IgD-negative memory B cell (primary cell): ENCODE results near the gene SLC10A7. TPM values are rescaled to one million over a fixed set of nuclear protein-coding genes. Genes with fewer than 3 reads are reported as not detected.
A peak's percentile ranks its signal among the peaks of the same experiment; 100 is the strongest.

Experiments
- H3K27ac Mint-ChIP-seq, 3 donors: one replicate each; pipeline ENCODE4 v1.8.0; 2020 to 2022; ENCODE audit warnings: mild to moderate bottlenecking in 3 of 3, mixed read lengths in 3 of 3, moderate library complexity in 1 of 3
- H3K27me3 Mint-ChIP-seq: one replicate; pipeline ENCODE4 v1.8.0; 2021; ENCODE audit warnings: mixed read lengths
- H3K36me3 Mint-ChIP-seq: one replicate; pipeline ENCODE4 v1.8.0; 2020; ENCODE audit warnings: mild to moderate bottlenecking, mixed read lengths
- H3K4me1 Mint-ChIP-seq, 3 donors: one replicate each; pipeline ENCODE4 v1.8.0; 2020 to 2022; ENCODE audit warnings: mixed read lengths in 3 of 3, mild to moderate bottlenecking in 1 of 3
- H3K4me3 Mint-ChIP-seq, 4 donors: one replicate each; pipeline ENCODE4 v1.8.0; 2020 to 2022; ENCODE audit warnings: mild to moderate bottlenecking in 4 of 4, mixed read lengths in 4 of 4, moderate library complexity in 3 of 4
- H3K9me3 Mint-ChIP-seq, 3 donors: one replicate each; pipeline ENCODE4 v1.8.0; 2020 to 2021; ENCODE audit warnings: mixed read lengths in 3 of 3, mild to moderate bottlenecking in 1 of 3
- polyA plus RNA-seq: library from polyadenylated mRNA; unstranded; fragments of 300-500 nt; fragmentation: Illumina TruSeq; gene quantifications from one replicate; pipeline ENCODE4 v1.2.3, GENCODE V29; 2021

Gene SLC10A7
- polyA plus RNA-seq, 1 donor from 2014 or later: 8.3 TPM

DNA sequence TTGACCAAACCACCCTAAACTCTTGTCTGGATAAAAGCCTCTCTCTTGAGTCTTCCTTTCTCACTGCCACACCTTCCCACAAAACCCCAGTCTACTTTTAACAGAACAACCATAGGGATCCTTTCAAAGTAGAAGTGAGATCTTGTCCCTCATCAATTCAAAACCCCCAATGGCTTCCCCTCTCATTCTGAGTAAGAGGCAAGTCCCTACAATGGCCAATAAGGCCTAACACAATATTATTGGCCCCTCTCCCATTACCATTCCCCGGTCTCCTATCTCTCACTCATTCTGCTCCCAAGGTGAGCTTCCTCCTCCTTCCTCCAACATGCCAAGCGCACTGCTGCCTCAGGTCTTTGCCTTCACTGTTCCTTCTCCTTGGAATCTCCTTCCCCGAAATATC is 250.3 kb downstream of the SLC10A7 start:
- Mint-ChIP-seq H3K4me3 (no peak overlapping the region), H3K36me3 (peaks cover 10% of the 10 kb centered on the region), H3K9me3 (no peaks in the 10 kb centered on the region), H3K27ac (no peak overlapping the region), H3K27me3 (no peaks in the 10 kb centered on the region), H3K4me1 (no peaks in the 10 kb centered on the region)

DNA sequence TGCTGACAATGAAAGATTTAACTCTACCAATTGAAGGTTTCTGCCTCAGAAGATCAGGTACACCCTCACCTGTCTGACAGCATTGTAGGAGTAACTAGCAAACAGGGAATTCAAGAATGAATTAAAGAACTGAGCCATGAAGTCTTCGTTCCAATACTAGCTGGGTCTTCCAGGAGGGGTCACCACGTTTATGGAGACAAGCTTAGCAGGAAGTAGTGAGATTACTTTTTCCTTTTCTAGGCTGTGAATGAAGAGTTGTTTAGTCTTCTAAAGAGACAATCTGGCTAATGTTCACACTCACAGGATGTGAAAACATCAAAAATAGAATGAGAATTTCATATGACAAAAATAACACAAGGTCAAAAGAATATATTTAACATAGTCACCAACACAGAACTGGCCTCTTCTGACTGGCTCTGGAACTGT is 252.5 kb downstream of the SLC10A7 start:
- Mint-ChIP-seq H3K4me1 (no peaks in the 10 kb centered on the region), H3K4me3 (peak overlapping the region in 1 of 4 donors; percentile 28), H3K36me3 (peaks cover 10% of the 10 kb centered on the region), H3K27me3 (no peaks in the 10 kb centered on the region), H3K9me3 (no peaks in the 10 kb centered on the region), H3K27ac (peak overlapping the region in 1 of 3 donors; percentile 84)

DNA sequence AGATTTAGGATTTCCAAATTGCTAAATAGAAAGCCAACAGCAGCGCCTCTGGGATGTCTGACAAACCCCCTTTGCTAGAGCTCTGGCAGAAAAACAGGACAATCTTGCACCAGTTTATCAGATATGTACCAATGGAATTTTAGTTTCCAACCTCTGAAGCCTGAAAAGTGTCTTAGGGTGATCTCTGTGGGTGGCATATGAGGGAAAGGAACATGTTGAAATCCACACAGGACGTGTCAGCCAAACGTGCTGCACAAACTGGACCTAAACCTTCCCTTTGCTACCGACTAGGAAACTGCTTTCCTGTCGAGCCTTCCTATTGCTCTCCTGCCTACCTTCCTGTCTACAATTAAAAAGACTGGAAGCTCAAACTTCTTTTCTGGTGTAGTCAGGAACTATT is 253.9 kb downstream of the SLC10A7 start:
- H3K27me3 Mint-ChIP-seq: no peaks in the 10 kb centered on the region
- H3K4me1 Mint-ChIP-seq: no peaks in the 10 kb centered on the region
- H3K36me3 Mint-ChIP-seq: peaks cover 10% of the 10 kb centered on the region
- peak overlapping the region in 1 of 3 donors; percentile 13 for H3K27ac Mint-ChIP-seq
- no peak overlapping the region for H3K4me3 Mint-ChIP-seq
- no peaks in the 10 kb centered on the region for H3K9me3 Mint-ChIP-seq

DNA sequence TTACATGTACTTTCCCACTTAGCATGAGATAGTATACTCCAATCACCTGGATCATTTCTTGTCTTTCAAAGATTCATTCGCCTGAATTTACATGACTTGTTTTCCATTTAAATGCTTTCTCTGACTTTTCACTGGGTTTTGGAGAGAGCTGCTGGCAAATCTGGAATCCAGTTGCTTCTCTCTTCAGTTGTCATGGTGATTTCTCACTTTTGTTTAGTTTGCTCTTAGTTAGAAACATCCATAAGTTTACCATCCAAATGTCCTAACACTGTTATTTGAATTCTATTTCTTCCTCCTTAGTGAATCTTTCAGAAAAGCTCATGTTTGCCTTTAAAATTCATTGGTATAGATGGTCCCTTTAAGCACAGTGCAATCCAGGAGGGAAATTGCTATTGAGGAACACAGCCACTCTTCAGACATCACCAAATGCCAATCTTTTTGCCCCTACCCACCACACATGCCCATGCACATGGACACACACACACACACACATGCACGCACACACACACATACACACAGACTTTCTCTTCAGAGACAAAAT is 255.7 kb downstream of the SLC10A7 start:
- Mint-ChIP-seq H3K27ac (no peak overlapping the region), H3K27me3 (no peaks in the 10 kb centered on the region), H3K4me3 (no peak overlapping the region), H3K9me3 (no peaks in the 10 kb centered on the region), H3K36me3 (peaks cover 10% of the 10 kb centered on the region), H3K4me1 (peaks cover 0 to 2% (median 0%) of the 10 kb centered on the region in 3 donors)

DNA sequence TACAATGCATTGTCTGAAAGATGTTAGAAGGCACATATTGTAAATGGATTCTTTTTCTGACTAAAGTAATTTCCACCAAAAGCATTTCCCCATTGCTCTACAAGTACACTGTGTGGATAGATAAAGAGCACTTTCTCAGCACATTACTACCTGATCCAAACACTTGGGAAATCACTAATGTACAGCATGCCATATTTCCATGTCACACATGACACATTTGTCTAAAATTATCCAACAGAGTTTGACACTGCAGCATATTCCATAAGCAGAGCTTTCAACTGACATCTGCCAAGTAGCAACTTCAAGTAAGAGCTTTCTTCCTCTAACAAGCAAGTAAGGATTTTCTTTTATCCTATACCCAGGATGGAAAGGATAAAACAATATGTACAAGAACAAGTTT is 257.9 kb downstream of the SLC10A7 start:
- Mint-ChIP-seq H3K4me1 (peaks cover 0 to 2% (median 0%) of the 10 kb centered on the region in 3 donors), H3K4me3 (no peak overlapping the region), H3K27me3 (no peaks in the 10 kb centered on the region), H3K36me3 (peaks cover 8% of the 10 kb centered on the region), H3K27ac (no peak overlapping the region), H3K9me3 (no peaks in the 10 kb centered on the region)

DNA sequence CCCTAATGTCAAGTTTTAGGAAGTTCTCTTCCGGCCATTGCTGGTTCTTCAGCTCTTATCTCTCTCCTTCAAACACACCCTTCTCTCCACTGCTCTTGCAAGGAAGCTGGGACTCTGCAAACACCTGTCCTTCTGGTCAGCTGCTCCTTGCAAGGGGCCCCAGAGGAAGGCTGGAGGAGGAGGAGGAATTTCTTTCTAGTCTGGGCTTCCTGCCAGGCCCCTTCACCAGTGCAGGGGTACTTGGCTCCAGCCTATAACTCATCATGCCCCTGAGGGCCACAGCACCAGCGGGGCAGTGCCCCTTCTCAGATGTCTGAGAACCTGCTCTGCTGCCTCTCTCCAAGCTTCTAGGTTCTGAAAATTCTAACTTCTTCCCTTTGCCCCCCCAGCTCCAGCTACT is 260.7 kb downstream of the SLC10A7 start:
- H3K4me3 Mint-ChIP-seq: no peak overlapping the region
- H3K36me3 Mint-ChIP-seq: peaks cover 5% of the 10 kb centered on the region
- H3K9me3 Mint-ChIP-seq: no peaks in the 10 kb centered on the region
- no peaks in the 10 kb centered on the region for H3K27me3 Mint-ChIP-seq
- peaks cover 0 to 2% (median 0%) of the 10 kb centered on the region in 3 donors for H3K4me1 Mint-ChIP-seq
- peak overlapping the region in 1 of 3 donors; percentile 47 for H3K27ac Mint-ChIP-seq

DNA sequence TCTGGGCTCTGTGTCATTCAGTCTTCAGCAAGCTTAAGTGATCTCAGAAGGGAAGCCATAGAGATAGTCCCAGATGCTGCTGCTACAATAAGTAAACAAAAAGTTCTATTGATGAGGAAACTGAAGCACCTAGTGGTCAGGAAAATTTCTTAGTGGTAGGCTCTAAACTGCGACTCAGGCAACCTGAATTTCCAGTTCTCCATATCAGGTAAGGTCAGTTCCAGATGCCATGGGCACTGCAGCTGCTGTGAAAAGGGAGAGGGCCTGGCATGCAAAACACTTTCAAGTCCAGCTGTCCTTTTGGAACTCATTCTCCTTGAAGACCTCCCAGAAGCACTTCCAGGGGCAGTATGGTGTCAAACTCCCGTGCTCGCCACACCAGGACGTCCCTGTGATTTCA is 261.2 kb downstream of the SLC10A7 start:
- Mint-ChIP-seq H3K4me3 (no peak overlapping the region), H3K9me3 (no peaks in the 10 kb centered on the region), H3K27me3 (no peaks in the 10 kb centered on the region), H3K27ac (no peak overlapping the region), H3K36me3 (peaks cover 5% of the 10 kb centered on the region), H3K4me1 (peaks cover 0 to 2% (median 0%) of the 10 kb centered on the region in 3 donors)

DNA sequence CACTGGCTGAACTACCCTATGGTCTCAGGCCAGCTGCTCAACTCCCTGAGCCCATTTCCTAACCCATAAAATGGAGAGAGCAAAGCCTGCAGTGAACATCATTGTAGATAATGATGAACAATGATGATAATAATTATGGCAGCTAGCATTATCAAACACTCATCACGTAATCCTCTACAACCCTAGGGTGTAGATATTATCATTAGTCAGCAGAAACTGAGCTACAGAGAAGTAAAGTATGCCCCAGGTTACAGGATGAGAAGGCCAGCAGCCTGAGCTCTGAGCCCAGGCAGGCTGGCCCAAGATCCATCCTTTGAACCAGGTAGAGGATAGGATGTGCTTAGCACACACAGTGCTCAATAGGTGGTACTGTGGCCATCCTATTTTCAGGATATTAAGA is 264.2 kb downstream of the SLC10A7 start:
- peaks cover 0 to 2% (median 0%) of the 10 kb centered on the region in 3 donors for H3K4me1 Mint-ChIP-seq
- no peak overlapping the region for H3K4me3 Mint-ChIP-seq
- H3K27me3 Mint-ChIP-seq: no peaks in the 10 kb centered on the region
- peak overlapping the region in 1 of 3 donors; percentile 40 for H3K27ac Mint-ChIP-seq
- H3K9me3 Mint-ChIP-seq: no peaks in the 10 kb centered on the region
- peaks cover 8% of the 10 kb centered on the region for H3K36me3 Mint-ChIP-seq

DNA sequence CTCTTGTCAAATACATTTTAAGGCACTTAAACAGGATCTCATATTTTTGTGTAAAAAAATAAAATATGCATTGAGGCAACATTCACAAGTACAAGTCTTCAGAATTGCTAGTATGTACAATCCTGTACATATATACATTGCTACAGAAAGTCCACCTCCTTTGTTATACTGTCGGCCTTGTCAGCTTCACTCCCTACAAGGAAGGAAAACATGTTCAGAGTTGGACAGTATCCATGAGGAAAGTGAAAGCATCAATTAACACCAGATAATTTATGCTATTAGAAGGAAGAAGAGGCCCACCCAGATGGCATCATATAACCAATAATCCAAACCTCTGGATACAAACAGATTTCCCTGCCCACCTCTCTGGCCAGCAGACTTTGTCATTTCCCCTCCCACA is 265.4 kb downstream of the SLC10A7 start:
- H3K4me3 Mint-ChIP-seq: no peak overlapping the region
- H3K4me1 Mint-ChIP-seq: peaks cover 0 to under 1% (median 0%) of the 10 kb centered on the region in 3 donors
- no peak overlapping the region for H3K27ac Mint-ChIP-seq
- no peaks in the 10 kb centered on the region for H3K9me3 Mint-ChIP-seq
- no peaks in the 10 kb centered on the region for H3K27me3 Mint-ChIP-seq
- peaks cover 10% of the 10 kb centered on the region for H3K36me3 Mint-ChIP-seq

DNA sequence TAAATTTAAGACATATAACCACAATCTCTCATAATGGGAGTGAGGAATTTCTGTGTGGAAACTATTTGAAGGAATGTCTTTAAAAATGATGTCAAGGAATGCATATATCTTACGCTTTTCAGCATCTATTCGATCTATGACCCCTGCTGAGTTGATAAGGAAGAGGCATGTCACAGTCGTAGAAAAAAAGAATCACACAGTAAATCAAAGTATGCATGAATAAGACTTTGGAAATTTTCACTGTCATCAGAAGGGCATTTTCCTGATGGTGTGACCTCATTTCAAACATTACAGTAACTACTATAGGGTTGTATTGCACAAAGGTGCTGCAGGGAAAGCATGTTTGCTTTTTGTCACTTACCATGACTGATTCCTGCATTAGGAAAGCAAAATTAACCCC is 265.9 kb downstream of the SLC10A7 start:
- H3K4me3 Mint-ChIP-seq: no peak overlapping the region
- peaks cover 9% of the 10 kb centered on the region for H3K36me3 Mint-ChIP-seq
- H3K9me3 Mint-ChIP-seq: no peaks in the 10 kb centered on the region
- no peak overlapping the region for H3K27ac Mint-ChIP-seq
- no peaks in the 10 kb centered on the region for H3K4me1 Mint-ChIP-seq
- H3K27me3 Mint-ChIP-seq: no peaks in the 10 kb centered on the region

DNA sequence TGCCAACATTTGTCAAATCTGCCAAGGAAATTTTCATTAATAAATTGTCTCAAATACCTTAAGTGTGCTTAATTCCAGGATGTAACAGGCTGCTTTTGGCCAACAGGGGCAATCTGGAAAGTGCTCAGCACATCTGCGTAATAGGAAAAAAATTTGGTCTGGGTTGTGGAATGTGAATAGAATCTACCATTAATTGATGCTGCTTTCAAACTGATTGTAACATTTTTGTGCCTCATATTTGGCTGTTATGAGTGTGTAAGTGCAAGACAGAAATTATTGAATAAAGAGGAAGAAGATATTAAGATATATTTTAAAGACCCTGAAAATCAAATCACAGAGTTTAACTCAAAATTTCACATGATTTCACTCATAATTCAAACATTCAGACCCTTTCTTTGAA is 266.3 kb downstream of the SLC10A7 start:
- no peaks in the 10 kb centered on the region for H3K9me3 Mint-ChIP-seq

DNA sequence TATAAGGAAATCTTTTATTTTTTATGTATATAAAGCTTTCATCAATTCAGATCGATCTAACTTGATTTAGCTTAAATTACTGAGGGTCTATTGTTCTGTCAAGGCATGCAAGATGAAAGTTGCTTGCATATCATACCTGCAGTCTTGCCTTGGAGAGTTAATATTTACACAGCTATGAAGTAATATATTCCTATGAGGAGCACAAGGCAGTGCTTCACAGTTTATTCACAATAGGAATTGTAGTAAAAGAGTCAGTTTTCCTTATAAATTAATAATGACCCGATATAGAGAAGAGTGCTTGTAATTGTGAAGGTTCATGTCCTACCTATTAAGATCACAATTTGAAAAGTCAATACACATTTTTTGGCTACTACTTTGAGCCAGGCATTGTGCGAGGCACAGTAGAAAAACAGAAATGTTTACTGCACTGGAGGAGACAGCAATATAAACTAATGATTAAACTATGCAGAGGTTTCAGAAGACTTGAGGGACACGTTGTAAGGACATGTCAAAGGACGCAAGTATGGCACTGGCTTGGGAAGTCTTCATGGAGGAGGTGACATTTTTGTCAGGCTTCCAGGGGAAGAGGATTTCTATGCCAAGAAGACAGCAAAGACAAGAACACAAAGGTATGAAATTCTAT is 268.6 kb downstream of the SLC10A7 start:
- Mint-ChIP-seq H3K4me3 (no peak overlapping the region), H3K36me3 (peaks cover 13% of the 10 kb centered on the region), H3K9me3 (no peaks in the 10 kb centered on the region), H3K4me1 (peaks cover 0 to 2% (median 0%) of the 10 kb centered on the region in 3 donors), H3K27me3 (no peaks in the 10 kb centered on the region), H3K27ac (no peak overlapping the region)

More for the DNA sequence above, 266.3 kb downstream of the SLC10A7 start:
- Mint-ChIP-seq H3K27me3 (no peaks in the 10 kb centered on the region), H3K36me3 (peaks cover 9% of the 10 kb centered on the region), H3K4me3 (no peak overlapping the region), H3K4me1 (peaks cover 0 to under 1% (median 0%) of the 10 kb centered on the region in 3 donors), H3K27ac (no peak overlapping the region)

DNA sequence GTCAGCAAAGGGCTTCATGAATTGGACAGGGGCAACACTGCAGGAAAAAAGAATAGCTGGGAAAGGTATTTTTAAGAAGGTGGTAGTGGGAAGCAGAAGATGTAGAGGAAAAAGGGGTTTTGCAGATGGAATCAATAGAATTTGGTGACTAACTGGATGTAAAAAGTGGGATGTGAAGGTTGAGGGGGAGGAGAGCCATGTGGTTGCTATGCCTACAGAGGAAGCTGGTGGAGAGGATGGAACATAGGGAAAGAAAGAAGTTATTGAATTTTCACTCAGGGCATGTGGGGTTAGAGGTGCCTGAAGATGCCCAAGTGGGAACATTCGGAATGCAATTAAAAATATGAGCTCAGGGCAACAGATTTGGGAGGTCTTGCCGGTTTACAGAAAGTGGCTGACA is 274.4 kb downstream of the SLC10A7 start:
- H3K27ac Mint-ChIP-seq: no peak overlapping the region
- H3K36me3 Mint-ChIP-seq: peaks cover 10% of the 10 kb centered on the region
- H3K9me3 Mint-ChIP-seq: no peaks in the 10 kb centered on the region
- peaks cover 7% of the 10 kb centered on the region for H3K27me3 Mint-ChIP-seq
- H3K4me1 Mint-ChIP-seq: peaks cover 0 to 7% (median 2%) of the 10 kb centered on the region in 3 donors
- no peak overlapping the region for H3K4me3 Mint-ChIP-seq

DNA sequence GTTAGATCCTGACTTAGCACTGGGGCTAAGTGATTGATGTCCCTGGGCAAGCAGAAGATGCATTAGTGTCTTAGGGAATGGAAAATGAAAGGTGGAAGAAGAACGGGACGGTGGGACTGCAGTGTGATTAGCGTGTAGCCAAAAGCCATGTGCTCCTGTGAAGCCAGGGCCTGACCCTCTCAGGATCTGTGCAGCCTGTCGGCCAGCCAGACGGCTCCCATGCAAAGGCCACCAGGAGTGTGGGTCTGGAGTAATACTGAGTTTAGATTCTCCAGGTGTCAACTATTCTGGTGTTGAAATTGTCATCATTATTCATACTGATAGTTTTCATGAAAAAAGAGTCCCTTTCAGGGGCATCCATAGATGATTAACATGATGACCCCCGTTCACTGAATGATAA is 275.4 kb downstream of the SLC10A7 start:
- peaks cover 10% of the 10 kb centered on the region for H3K27me3 Mint-ChIP-seq
- H3K36me3 Mint-ChIP-seq: peaks cover 6% of the 10 kb centered on the region
- H3K4me1 Mint-ChIP-seq: peaks cover 3 to 10% (median 4%) of the 10 kb centered on the region in 3 donors
- H3K27ac Mint-ChIP-seq: peak overlapping the region in 1 of 3 donors; percentile 65
- no peak overlapping the region for H3K4me3 Mint-ChIP-seq
- no peaks in the 10 kb centered on the region for H3K9me3 Mint-ChIP-seq

DNA sequence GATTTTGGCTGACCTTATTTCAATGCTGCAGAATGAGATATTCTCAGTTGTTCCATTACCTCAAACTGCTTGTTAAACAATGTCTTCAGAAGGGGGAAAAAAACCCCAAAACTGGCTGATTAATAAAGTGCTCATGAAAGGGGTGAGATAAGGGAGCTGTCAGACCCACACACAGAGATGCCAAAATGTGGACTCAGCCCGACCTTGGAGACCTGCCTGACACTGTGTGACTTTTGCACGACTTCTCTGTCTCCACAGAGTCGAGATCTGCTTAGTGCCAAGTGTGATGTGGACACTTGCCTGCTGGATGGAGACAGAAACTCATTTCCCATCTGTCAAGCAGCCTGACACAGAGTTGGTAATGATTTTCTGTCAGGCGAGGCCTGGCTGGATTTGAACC is 275.9 kb downstream of the SLC10A7 start:
- H3K4me1 Mint-ChIP-seq: peaks cover 3 to 10% (median 4%) of the 10 kb centered on the region in 3 donors
- H3K27ac Mint-ChIP-seq: no peak overlapping the region
- H3K36me3 Mint-ChIP-seq: peaks cover 6% of the 10 kb centered on the region
- peaks cover 10% of the 10 kb centered on the region for H3K27me3 Mint-ChIP-seq
- H3K9me3 Mint-ChIP-seq: no peaks in the 10 kb centered on the region
- H3K4me3 Mint-ChIP-seq: no peak overlapping the region

DNA sequence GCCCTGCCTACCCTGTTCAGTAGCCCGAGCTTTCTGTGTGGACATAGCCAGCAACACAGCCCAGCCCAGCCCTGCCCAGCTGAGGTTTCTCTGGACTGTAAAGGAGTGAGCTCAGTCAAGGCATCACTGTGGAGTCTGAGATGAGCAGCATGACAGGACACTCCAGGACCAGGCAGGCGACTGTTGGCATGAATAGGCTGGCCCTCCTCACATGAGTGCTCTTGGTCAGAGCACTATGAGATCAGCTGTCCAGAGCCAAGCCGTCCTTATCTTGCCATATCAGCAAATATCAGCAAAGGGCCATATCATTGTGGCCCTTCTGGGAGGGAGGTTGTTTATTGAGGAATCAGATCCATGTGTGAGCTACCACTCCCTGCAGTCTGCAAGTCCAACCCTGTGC is 276.5 kb downstream of the SLC10A7 start:
- Mint-ChIP-seq H3K9me3 (no peaks in the 10 kb centered on the region), H3K4me1 (peaks cover 3 to 8% (median 4%) of the 10 kb centered on the region in 3 donors), H3K4me3 (no peak overlapping the region), H3K36me3 (peaks cover 4% of the 10 kb centered on the region), H3K27me3 (peaks cover 10% of the 10 kb centered on the region), H3K27ac (no peak overlapping the region)
